HG03103 (cell line): ENCODE data around the gene KCND2.
"Not testable (repeated sequence)": the region's sequence is repeated elsewhere in the genome, so short reads cannot be mapped to it uniquely, and the experiment has no call there.

Experiments
- ATAC-seq: cut with Tn5 transposase; IDR thresholded peaks from one replicate; pipeline ENCODE4 v1.9.1; 2021; ENCODE audit warnings: low read depth; ENCODE audit not compliant: unreplicated experiment

Gene KCND2

DNA sequence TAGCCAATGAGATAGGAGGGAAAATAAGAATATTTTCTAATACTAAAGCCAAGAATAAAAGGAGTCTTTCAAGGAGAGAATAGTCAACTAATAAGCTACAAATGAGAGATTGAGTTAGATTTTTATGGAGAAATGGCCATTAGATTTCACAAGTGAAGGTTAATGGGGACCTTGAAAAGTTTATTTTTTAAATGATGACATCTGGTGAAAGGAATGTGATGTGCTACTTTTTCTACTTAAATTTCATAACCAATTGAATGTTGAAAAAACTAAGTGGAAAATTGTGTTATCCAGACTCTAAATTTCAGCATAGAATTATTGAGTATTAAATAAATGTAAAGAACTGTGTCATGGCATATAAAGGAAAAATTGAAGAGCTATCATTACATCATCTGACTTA lies 459.3 kb downstream of the KCND2 start:
- ATAC-seq: no peak

DNA sequence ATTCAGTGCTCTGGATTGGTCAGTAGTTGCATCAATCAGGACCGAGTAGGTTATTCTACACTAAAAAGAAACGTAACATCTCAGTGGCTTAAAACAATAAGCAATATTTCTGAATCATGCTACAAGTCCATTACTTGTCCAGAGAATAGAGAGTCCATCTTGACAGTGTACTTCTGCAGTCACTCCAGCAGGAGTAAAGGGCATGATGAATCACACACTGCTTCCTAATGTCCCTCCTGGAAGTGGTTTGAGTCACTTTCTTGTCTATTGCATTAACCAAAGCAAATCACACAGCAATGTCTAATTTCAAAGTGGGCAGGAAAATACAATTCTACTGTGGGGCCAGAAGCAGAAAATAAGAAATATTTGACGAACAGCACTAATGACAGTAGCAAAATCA lies 460.2 kb downstream of the KCND2 start:
- no peak for ATAC-seq

DNA sequence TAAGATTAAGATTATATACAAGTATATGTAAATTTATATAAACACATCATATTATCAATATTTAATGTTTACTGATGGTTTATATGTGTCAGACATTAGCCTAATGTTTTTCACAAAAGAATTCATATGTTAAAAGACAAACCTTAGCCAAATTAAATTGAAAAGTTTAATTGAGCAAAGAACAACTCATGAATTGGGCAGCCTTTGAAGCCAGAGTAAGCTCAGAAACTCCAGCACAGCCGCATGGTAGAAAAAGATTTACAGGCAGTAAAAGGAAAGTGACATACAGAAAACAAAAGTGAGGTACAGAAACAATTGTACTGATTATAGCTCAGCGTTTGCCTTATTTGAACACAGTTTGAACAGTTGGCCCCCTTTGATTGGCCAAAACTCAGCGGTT lies 460.9 kb downstream of the KCND2 start:
- no peak for ATAC-seq

DNA sequence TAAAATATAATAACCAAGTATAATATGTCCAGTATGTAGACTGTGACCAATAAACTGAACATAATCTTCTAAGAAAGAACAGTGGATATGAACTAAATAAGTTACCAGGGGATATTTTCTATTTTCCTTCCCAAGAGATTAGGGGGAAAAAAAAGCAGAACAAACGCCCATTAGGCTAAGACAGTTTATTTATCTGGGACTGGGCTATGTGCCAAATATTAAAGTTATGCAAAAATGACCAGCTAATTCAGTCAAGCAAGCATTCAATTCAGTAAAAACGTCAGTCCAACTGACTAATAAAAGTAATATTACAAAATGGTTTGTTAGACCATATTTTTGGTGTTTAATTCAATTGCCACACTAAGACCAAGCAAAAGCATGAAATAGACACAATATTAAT lies 462.8 kb downstream of the KCND2 start:
- ATAC-seq: no peak

DNA sequence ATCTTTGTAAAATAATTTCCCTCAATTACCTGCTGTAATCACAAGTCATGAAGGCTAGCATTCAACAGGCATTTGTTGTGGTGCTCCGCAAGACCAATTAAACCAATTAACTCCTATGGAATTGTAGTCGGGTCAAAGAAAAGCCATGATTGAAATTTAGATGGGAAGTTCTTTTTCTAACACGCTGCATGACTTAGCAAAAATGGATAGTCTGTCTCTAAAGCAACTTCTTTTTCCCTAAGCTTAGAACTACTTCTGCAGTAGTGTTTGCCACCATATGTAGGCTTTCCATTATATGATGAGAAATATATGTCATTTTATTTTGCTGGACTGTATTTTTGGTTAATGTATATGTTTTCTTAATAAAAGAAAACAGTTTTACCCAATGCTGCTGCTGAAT lies 465.8 kb downstream of the KCND2 start:
- ATAC-seq: no peak

DNA sequence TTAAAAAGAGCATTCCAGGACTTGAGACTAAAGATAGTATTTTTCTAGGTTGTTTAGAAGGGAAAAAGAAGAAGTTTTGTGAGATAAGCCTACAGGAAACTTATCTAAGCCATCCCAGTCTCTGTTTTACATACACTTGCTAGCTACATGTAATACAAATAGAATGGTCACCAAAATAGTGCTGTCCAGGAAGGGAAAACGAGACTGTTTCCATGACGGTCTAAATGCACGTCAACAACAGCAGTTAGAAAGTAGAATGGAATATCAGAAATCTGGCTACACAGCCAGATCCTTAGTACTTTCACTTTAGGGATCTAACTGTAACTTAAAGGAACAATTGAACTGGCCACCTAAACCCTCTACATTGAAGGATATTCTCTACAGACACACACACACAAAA lies 467.4 kb downstream of the KCND2 start:
- no peak for ATAC-seq

DNA sequence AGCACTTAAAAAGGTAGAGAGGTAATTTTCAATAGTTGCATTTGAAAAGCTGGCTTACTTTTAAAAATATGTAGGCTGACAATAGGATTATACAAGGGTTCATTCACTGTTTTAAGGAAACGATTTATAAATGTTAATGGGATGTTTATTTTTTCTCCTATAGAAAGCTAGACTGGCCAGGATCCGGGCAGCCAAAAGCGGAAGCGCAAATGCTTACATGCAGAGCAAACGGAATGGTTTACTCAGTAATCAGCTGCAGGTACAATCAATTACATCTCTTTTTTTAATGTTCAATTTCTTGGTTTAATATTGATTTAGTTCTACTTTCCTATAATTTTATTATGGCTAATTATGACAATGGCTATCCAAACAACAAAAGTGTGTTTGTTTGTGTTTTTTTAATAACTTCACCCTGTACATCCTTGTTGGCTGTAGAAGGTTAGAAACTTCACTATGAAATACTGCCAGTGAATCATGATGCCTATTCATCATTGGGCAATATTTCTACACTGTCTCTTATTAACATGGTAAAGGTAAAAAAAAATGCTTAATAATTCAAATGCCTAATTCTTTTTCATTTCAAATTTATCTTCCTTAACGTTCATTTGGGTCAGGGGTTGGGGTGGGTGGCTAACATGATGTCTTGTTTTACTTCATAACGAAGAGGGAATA lies 468.5 kb downstream of the KCND2 start:
- ATAC-seq: no peak

DNA sequence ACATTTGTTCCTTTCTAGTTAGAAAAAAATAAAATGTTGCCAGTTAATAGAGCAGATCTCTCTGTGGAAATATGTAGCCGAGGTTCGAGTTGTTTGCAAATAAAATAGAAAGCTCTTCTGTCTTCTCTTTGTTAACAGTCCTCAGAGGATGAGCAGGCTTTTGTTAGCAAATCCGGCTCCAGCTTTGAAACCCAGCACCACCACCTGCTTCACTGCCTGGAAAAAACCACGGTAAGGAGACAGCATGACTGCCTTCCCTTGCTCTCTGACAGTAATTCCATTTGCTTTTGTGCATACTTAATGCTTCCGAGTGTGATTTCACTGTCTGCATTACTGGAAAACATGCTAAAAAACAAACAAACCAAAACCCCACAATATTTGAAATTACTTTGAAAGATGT lies 469.4 kb downstream of the KCND2 start:
- no peak for ATAC-seq

DNA sequence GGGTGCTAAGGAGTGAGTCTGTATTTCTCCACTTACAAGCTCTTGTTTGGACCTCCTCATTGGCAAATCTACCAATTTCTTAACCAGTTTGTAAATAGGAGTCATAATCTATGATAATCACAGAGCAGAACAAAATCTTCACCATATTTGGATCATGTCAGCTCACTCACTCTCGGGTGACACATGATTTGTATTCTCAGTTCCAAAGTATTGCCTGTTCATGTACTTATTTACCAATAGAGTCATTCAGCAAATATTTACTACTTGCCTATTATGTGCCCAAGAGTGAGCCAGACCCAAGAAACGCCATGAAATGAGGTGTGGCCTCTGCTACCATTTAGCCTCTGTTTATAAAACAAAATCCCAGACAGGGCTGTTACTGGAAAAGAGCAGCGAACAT lies 470.2 kb downstream of the KCND2 start:
- ATAC-seq: no peak

DNA sequence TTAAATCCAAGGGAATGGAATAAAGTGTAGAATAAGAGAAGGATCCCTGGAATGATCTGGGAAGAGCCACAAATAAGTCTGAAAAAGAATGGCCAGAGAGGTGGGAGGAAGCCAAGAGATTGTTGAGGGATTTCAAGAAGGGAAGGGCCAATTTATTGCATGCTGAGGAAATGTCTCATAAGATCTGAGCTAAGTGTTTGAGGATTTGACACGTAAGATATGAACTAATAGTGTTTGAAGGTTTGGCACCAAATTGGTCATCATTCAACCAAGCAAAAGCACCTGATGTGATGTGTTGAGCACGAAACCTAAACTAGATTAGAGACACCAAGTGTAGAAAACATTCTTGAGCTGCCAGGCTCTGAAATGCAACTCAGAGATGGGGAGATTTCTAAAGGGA lies 487.1 kb downstream of the KCND2 start:
- no peak for ATAC-seq

DNA sequence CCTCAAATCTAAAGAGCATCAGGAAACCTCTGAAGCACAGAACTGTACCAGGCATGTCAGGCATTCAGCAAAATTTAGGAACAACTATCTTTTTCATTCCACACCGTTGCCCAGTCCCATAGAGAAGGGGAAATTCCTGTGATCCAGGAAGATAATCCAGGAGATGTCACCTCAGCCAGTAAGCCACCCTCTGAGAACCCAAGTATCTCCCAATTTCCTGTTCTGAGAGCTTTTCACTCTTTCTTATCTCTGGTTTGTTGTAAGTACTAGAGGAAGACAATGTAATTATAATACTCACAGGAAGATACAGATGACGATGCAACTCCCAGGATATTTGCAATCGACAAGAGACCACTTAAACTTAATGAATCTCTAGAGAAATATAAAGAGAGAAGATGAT lies 487.9 kb downstream of the KCND2 start:
- no peak for ATAC-seq

DNA sequence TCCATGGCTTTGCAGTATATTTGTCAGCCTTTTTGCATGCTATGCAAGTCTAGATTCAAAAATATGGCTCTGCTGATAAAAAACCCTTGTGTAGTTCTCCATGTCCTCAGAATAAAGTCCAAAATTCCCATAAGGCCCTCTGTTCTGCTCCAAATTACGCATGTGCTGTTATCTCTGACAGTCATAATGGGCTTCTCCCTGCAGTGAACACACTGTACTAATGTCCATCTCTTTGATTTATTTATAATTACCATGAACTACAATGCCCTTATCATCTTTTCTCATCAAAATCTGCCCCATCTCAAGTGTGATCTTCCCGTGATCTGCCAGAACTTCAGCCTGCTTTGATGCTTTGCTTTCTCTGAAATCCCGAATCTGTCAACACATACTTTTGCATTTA lies 497.2 kb downstream of the KCND2 start:
- ATAC-seq: no peak

DNA sequence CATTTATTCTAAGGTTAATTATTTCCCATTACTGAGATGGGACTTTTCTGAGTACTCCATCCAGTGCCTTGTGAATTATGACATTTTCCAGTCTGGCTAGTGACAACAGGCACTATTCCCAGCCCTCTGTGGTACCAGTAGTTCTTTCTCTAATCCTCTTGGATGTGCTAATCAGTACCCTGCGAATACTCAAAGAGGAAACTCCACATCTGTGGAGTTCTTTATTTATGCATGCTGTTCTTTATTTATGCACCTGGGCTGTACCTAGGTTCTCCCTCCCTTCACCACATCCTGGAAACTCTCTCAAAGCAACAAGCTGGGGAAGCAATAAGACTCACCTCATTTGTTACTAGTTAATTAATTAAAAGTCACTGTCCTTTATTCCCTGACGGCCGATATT lies 501.5 kb downstream of the KCND2 start:
- no peak for ATAC-seq

DNA sequence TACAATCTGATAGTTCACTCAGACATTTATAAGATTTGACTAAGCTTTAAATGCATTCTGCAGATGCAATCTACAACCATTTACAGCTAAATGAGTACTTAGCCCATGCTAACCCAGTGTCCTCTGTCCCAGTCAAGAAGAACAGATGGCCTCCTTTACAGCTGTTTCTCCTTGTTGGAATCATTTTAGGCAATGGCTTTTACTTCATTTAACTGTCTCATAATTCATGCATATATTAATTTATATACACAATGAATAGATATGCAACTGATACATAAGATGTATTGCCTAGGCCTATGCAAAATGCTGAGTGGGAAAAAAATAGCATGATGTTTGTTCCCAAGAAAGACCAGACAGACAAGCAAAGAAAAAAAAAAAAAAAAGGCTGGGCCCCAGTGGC lies 502.8 kb downstream of the KCND2 start:
- ATAC-seq: no peak

DNA sequence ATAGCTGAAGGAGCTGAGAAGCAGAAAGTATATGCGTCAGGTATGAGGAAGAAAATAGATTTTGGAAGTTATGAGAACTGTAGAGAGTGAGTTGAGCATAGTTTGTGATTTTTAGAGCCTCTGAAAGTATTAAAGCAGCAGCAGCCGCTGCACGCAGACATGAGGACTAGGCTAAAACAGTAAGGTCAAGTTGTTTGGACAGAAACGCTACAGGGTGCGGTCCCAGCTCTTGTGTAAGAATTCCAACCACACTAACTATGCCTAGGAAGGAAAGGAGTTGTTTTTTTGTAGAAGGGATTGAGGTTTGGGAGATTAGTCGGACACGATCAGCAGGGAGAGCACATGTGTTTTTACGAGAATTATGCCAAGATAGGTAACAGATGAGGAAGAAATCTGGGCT lies 506.1 kb downstream of the KCND2 start:
- not testable (repeated sequence) for ATAC-seq

DNA sequence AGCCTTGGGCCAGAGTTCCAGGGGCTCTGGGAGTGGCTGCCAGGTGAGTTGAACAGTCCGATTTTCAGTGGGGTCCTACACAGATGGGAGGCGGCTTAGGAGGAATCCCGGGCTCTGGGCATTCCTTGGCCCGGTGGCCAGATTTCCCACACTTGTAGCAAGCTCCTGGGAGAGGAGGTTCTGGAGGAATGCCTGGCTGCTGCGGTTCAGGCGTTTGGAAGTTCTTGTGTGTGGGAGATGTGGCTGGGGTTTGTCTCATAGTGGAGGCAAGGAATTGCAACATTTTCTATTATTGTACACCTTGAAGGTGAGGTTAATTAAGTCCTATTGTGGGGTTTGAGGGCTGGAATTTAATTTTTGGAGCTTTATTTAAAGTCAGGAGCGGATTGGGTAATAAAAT lies 507.5 kb downstream of the KCND2 start:
- not testable (repeated sequence) for ATAC-seq

DNA sequence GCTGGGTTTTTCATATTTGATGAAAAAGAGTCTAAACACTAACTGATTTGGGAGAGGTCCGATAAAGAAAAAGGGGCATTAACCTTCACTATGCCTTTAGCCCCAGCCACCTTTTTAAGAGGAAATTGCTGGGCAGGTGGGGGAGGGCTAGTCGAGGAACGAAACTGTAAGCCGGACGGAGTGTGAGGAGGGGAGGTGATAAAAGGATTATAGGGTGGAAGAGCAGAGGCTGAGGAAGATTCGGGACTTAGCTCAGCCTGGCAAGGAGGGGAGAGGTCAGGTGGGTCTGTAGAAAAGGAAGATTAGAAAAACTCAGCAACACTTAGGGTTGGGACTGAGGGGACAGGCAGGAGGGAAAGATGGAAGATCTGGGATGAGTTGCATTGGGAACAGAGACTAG lies 508.0 kb downstream of the KCND2 start:
- no peak for ATAC-seq

DNA sequence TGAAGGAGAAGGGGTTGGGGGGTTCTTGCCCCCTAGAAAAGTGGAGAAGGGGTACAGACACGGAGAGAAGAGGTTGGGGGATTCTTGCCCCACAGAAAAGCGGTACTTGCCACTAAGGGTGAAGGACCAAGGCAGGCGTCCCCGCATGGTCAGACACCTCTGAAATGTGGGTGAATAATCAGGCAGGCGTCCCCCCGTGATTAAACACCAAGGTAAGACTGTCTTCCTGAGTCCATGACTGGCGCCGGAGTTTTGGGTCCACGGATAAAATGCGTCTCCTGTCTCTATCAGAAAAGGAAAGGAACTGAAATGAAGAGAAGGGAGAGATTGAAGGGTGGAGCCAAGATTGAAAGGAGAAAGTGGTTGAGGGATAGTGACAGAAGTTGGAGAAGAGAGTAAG lies 508.9 kb downstream of the KCND2 start:
- not testable (repeated sequence) for ATAC-seq

DNA sequence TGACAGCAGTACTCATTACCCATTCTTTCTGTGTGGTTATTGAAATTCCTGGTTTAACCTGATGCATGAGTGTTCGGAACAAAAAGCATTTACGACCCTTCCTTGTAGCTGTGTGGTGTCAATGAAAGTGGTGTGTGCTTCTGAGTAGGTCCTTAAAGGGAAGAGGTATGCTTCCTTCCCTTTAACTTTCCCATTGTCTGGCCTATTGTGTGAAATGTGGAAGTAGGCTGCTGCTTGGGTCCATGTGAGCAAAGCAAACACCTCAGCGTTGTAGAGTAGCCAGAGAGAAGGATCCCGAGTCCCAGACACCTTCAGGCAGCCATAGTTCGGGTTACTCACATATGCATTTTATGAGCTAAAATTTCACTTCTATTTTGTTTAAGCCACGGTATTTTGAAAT lies 510.3 kb downstream of the KCND2 start:
- no peak for ATAC-seq

DNA sequence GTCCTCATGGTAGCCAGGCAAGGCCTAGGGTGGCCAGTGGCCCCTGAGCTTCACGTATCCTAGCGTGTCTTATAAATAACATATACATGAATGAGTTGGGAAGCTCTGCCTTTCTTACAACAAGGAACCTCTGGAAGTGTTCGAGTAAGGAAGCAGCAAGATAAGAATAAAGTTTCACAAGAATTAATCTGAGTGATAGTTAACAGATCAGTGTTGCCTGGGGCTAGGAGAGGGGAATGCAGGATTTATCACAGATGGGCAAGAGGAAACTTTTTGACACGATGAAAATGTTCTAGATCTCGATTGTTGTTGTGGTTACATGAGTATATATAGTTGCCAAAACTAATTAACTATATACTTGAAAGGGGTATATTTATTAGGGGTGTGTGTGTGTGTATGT lies 510.7 kb downstream of the KCND2 start:
- no peak for ATAC-seq

DNA sequence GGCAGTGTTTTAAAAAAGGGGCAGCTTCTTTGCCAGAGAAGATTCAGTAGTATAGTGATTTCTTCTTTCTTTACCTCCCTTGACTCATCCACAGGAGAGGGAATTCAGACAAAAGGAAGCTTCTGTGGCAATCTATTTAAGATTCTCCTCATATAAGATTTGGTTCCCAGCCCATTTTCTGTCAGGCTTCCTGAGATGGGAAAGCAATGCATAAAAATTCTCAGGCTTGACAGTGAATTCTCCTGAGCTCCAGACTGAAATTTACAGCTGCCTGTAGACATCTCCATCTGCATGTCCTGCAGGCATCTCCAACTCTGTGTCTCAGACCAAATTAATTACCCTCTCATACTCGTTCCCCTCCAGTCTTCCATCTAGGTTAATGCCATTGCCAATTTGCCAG lies 512.1 kb downstream of the KCND2 start:
- no peak for ATAC-seq

DNA sequence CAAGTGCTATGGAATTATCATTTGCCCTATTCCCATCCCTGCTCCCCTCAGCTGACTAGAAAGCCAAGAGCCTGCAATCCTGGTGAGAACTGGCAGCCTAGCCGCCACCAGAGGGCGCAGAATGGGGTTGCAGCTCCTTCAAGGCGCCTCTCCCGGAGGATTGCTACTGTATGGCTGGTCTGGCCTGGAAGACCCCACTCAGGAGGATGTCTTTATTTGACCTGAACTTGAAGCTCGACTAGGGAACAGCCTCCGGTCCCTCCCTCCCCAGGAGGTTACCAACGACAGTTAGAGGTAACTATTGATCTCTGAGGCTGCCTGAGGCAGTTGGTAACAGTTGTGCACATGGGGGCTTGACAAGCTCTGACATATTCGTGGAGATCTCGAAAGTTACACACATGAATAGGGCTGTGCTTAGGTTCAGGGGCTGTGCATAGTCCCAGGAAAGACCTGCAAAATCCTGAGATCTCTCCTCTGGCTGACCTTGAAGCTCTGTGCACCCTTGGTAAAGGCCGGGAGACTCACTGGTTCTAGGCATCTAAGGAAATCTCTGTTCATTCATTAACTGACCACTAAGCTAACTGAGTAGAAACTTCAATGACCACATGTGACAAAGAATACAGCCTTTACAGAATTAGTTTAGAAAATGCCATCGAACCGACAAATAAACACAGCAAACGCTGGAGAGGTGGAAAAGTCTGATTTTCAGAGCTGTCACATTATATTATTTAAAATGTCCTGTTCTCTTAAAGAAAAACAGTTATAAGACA lies 519.3 kb downstream of the KCND2 start:
- ATAC-seq: peak; percentile 97

DNA sequence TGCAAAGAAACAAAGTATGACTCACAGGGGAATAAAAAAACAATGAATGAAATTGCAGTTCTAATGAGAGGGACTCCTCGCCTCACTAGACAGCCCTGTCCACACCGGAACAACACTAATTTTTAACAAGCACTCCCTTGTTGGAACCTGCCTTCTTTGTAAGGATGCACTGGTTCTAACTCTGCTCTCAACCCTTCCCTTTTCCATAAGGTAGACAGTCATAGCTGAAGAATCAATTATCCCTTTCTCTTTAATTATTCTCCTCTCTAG lies 519.8 kb downstream of the KCND2 start:
- ATAC-seq: no peak
